Panc1 (cell line): ENCODE data around the gene PGA3. TPM values are rescaled to one million over a fixed set of nuclear protein-coding genes. Genes with fewer than 3 reads are reported as not detected.

Experiments
- ATAC-seq: fragments of 200-7000 bp; cut with Tn5 transposase; 2 replicates; pipeline ENCODE4 v1.9.1; 2020; ENCODE audit warnings: mild to moderate bottlenecking, moderate library complexity
- BruUV-seq: library from RNA; stranded (reverse); fragments of 400-500 nt; replicated peaks from 2 replicates; lab custom pipeline; 2021; lab: Mats Ljungman, UMichigan
- CTCF ChIA-PET: fragments of 300-600 bp; sonication (Branson Sonifier 250); formaldehyde crosslinking; loops from one replicate; lab custom pipeline; 2022; ENCODE audit warnings: antibody characterized with exemption; lab: Charles Lee
- POLR2A ChIA-PET: fragments of 300-600 bp; sonication (Branson Sonifier 250); formaldehyde crosslinking; loops from one replicate; lab custom pipeline; 2022; ENCODE audit warnings: antibody characterized with exemption; lab: Charles Lee
- DNase-seq: peaks from one replicate; pipeline ENCODE4 v3.0.0-alpha.2; 2010; ENCODE audit warnings: low read depth, low spot score
- H3K27ac ChIP-seq: 2 replicates; pipeline ENCODE4 v1.5.1; 2011; ENCODE audit warnings: mild to moderate bottlenecking, low read length, inconsistent platforms
- H3K27me3 ChIP-seq: fragments of 200-500 bp; sonication (Bioruptor generic); 2 replicates; pipeline ENCODE4 v1.6.0; 2014; ENCODE audit warnings: low read length, inconsistent platforms; ENCODE audit not compliant: control insufficient read depth, insufficient read depth
- H3K36me3 ChIP-seq: fragments of 200-500 bp; sonication (Bioruptor generic); 2 replicates; pipeline ENCODE4 v1.5.1; 2014; ENCODE audit warnings: inconsistent platforms, mild to moderate bottlenecking, low read length, moderate library complexity; ENCODE audit not compliant: control insufficient read depth, insufficient read depth
- H3K4me1 ChIP-seq: 2 replicates; pipeline ENCODE4 v1.5.1; 2011; ENCODE audit warnings: inconsistent platforms, mild to moderate bottlenecking, low read length, moderate library complexity; ENCODE audit not compliant: control insufficient read depth, insufficient read depth
- H3K4me3 ChIP-seq, 2 experiments: 2 replicates each; pipeline ENCODE4 v1.5.1; 2011 to 2012; ENCODE audit warnings: low read depth in 2 of 2, low read length in 2 of 2, mild to moderate bottlenecking in 2 of 2, inconsistent platforms in 1 of 2, moderate library complexity in 1 of 2
- H3K9me3 ChIP-seq: fragments of 200-500 bp; sonication (Bioruptor generic); 2 replicates; pipeline ENCODE4 v1.5.1; 2014; ENCODE audit warnings: low read depth, mild to moderate bottlenecking, inconsistent platforms, low read length, moderate library complexity; ENCODE audit not compliant: control insufficient read depth, insufficient read depth
- CTCF ChIP-seq: fragments of 450-650 bp; IDR thresholded peaks from 2 replicates; pipeline ENCODE4 v1.5.1; 2017; ENCODE audit warnings: mild to moderate bottlenecking
- POLR2AphosphoS5 ChIP-seq: IDR thresholded peaks from 2 replicates; pipeline ENCODE4 v1.6.1; 2012; ENCODE audit warnings: mild to moderate bottlenecking, low read depth, low read length, moderate library complexity
- REST ChIP-seq, 2 experiments: IDR thresholded peaks; 2 replicates each; pipeline ENCODE4 v1.6.1; 2011 to 2012; ENCODE audit warnings: low read depth in 2 of 2, control low read depth in 1 of 2, low read length in 1 of 2, mild to moderate bottlenecking in 1 of 2, moderate library complexity in 1 of 2; ENCODE audit not compliant: insufficient read depth in 1 of 2
- SIN3A ChIP-seq: IDR thresholded peaks from 2 replicates; pipeline ENCODE4 v1.6.1; 2012; ENCODE audit warnings: low read depth, mild to moderate bottlenecking, low read length, moderate library complexity, borderline replicate concordance; ENCODE audit not compliant: insufficient read depth
- TCF7L2 ChIP-seq: IDR thresholded peaks from 2 replicates; pipeline ENCODE4 v1.6.1; 2011; ENCODE audit warnings: mild to moderate bottlenecking, low read depth, low read length, inconsistent platforms
- in situ Hi-C: cut with HindIII; loops from 2 replicates; pipeline ENCODE4 v1.10.0; 2016; ENCODE audit warnings: low sequenced_read_pairs, low pct_unique_long_range_greater_than_20kb
- intact Hi-C: fragments of 100-400 bp; cut with micrococcal nuclease; formaldehyde crosslinking; loops from one replicate; pipeline ENCODE4 v1.10.0; 2022; ENCODE audit not compliant: unreplicated experiment
- total RNA-seq: library from RNA; stranded (reverse); gene quantifications from one replicate; pipeline ENCODE4 v1.2.1, GENCODE V29; 2021; ENCODE audit not compliant: unreplicated experiment

Gene PGA3
- total RNA-seq, 1 experiment from 2014 or later = not detected

- no peak for ATAC-seq
- TF ChIP-seq POLR2AphosphoS5 (no peak), REST (IDR thresholded peaks at IDR 0.05; ENCODE audit: insufficient read depth in 1 of 2, low read depth in 2 of 2, low read length in 1 of 2) (no peak)
- intact Hi-C loops (no loop called here), in situ Hi-C loops (no loop called here)
- no peaks in the 10 kb centered on the region for H3K27me3 ChIP-seq
- ChIA-PET POLR2A (no interaction called here), CTCF (no interaction called here)
- H3K36me3 ChIP-seq = no peaks in the 10 kb centered on the region
- no peak overlapping the region for H3K27ac ChIP-seq
- H3K4me1 ChIP-seq = no peaks in the 10 kb centered on the region
- BruUV-seq = no TSS peak
- no peak overlapping the region for H3K4me3 ChIP-seq
- no peak for DNase-seq
- H3K9me3 ChIP-seq = no peaks in the 10 kb centered on the region
Observed at GRCh38 chr11:61181489-61181888, 21.8 kb upstream of the PGA3 start.

GRCh38 chr11:61183645-61184044 lies 19.7 kb upstream of the PGA3 start:
- ATAC-seq (no peak), DNase-seq (no peak)
- no peak overlapping the region for H3K4me3 ChIP-seq
- no peaks in the 10 kb centered on the region for H3K9me3 ChIP-seq
- TF ChIP-seq POLR2AphosphoS5 (no peak), CTCF (no peak), REST (IDR thresholded peaks at IDR 0.05; ENCODE audit: insufficient read depth in 1 of 2, low read depth in 2 of 2, low read length in 1 of 2) (no peak), TCF7L2 (no peak), SIN3A (no peak)
- intact Hi-C loops (no loop called here), in situ Hi-C loops (no loop called here)
- POLR2A ChIA-PET = no interaction called here
- CTCF ChIA-PET = no interaction called here
- H3K27me3 ChIP-seq = no peaks in the 10 kb centered on the region
- H3K36me3 ChIP-seq = no peaks in the 10 kb centered on the region
- H3K27ac ChIP-seq = no peak overlapping the region
- H3K4me1 ChIP-seq = no peaks in the 10 kb centered on the region
- no TSS peak for BruUV-seq
